HepG2 (cell line): ENCODE results near the gene ASAP2. TPM values are rescaled to one million over a fixed set of nuclear protein-coding genes. Genes with fewer than 3 reads are reported as not detected.

Experiments used
- CTCF ChIP-seq: sonication (generic); formaldehyde crosslinking; IDR thresholded peaks from 2 replicates; pipeline ENCODE4 v1.5.0; 2020; ENCODE audit warnings: mild to moderate bottlenecking, missing genetic modification reagents, moderate library complexity
- ELF3 ChIP-seq: IDR thresholded peaks from 2 replicates; pipeline ENCODE4 v1.6.1; 2016; ENCODE audit warnings: missing genetic modification reagents, missing compliant biosample characterization
- ETV5 ChIP-seq: IDR thresholded peaks from 2 replicates; pipeline ENCODE4 v1.6.1; 2018; ENCODE audit warnings: missing biosample characterization, missing genetic modification reagents, inconsistent platforms, borderline replicate concordance
- HCFC1 ChIP-seq: fragments of 150-350 bp; IDR thresholded peaks from 2 replicates; pipeline ENCODE4 v1.6.1; 2014; ENCODE audit warnings: low read depth, low read length
- HDAC1 ChIP-seq: sonication (generic); formaldehyde crosslinking; IDR thresholded peaks from 2 replicates; pipeline ENCODE4 v1.5.1; 2020; ENCODE audit warnings: mild to moderate bottlenecking, missing genetic modification reagents
- MAZ ChIP-seq, 2 experiments: sonication (generic) in 1 of 2; formaldehyde crosslinking in 1 of 2; IDR thresholded peaks; 2 replicates each; pipeline versions ENCODE4 v1.5.0 to v1.6.1; 2012 to 2020; ENCODE audit warnings: low read depth in 2 of 2, mild to moderate bottlenecking in 2 of 2, borderline replicate concordance in 1 of 2, improper control_type of control experiment in 1 of 2, low read length in 1 of 2, missing genetic modification reagents in 1 of 2, moderate library complexity in 1 of 2
- MXD4 ChIP-seq: IDR thresholded peaks from 2 replicates; pipeline ENCODE4 v1.6.1; 2016; ENCODE audit warnings: mild to moderate bottlenecking, missing biosample characterization, missing genetic modification reagents
- NRL ChIP-seq: sonication (generic); formaldehyde crosslinking; IDR thresholded peaks from 2 replicates; pipeline ENCODE4 v1.5.0; 2020; ENCODE audit warnings: missing genetic modification reagents, mild to moderate bottlenecking, moderate library complexity, borderline replicate concordance
- SMARCE1 ChIP-seq: fragments of 450-650 bp; IDR thresholded peaks from 2 replicates; pipeline ENCODE4 v1.6.1; 2017; ENCODE audit warnings: borderline replicate concordance
- SP1 ChIP-seq, 2 experiments: fragments of 450-650 bp in 1 of 2; sonication (generic) in 1 of 2; formaldehyde crosslinking in 1 of 2; IDR thresholded peaks; 2 replicates each; pipeline versions ENCODE4 v1.4.0 to v1.6.1; 2016 to 2020; ENCODE audit warnings: missing genetic modification reagents in 1 of 2
- ZFP90 ChIP-seq: sonication (generic); formaldehyde crosslinking; IDR thresholded peaks from 2 replicates; pipeline ENCODE4 v1.8.0; 2022; ENCODE audit warnings: missing genetic modification reagents, mild to moderate bottlenecking, inconsistent platforms, borderline replicate concordance
- ZNF10 ChIP-seq: sonication (generic); formaldehyde crosslinking; IDR thresholded peaks from 2 replicates; pipeline ENCODE4 v1.4.0; 2020; ENCODE audit warnings: mild to moderate bottlenecking, low read depth, missing genetic modification reagents, borderline replicate concordance
- ZNF205 ChIP-seq: IDR thresholded peaks from 2 replicates; pipeline ENCODE4 v1.6.1; 2018; ENCODE audit warnings: missing biosample characterization, missing genetic modification reagents
- ZNF317 ChIP-seq: sonication (generic); formaldehyde crosslinking; IDR thresholded peaks from 2 replicates; pipeline ENCODE4 v1.5.0; 2020; ENCODE audit warnings: mild to moderate bottlenecking, missing genetic modification reagents
- ZNF33A ChIP-seq: sonication (generic); formaldehyde crosslinking; IDR thresholded peaks from 2 replicates; pipeline ENCODE4 v1.5.1; 2020; ENCODE audit warnings: missing genetic modification reagents, mild to moderate bottlenecking, moderate library complexity, borderline replicate concordance
- ZNF33B ChIP-seq: sonication (generic); formaldehyde crosslinking; IDR thresholded peaks from 2 replicates; pipeline ENCODE4 v1.5.1; 2020; ENCODE audit warnings: mild to moderate bottlenecking, missing genetic modification reagents
- ZNF646 ChIP-seq: sonication (generic); formaldehyde crosslinking; IDR thresholded peaks from 2 replicates; pipeline ENCODE4 v1.9.0; 2021; ENCODE audit warnings: mild to moderate bottlenecking, missing genetic modification reagents
- ZNF678 ChIP-seq: sonication (generic); formaldehyde crosslinking; IDR thresholded peaks from 2 replicates; pipeline ENCODE4 v1.4.0; 2020; ENCODE audit warnings: mild to moderate bottlenecking, missing genetic modification reagents
- ZNF878 ChIP-seq: sonication (generic); formaldehyde crosslinking; IDR thresholded peaks from 2 replicates; pipeline ENCODE4 v1.8.1; 2023; ENCODE audit warnings: mild to moderate bottlenecking, missing genetic modification reagents, moderate library complexity
- polyA plus RNA-seq, 8 experiments: library from polyadenylated mRNA; depleted of rRNA in 3 of 8; stranded (reverse) in 7 of 8; unstranded in 1 of 8; fragments of >200 nt; fragmentation: Illumina TruSeq in 4 of 8; extraction: Trizol in 4 of 8; gene quantifications; 2 replicates each; pipeline versions ENCODE4 v1.2.1 to v1.2.3, GENCODE V29; 2011 to 2016; ENCODE audit warnings: low read depth in 4 of 8, missing spikeins in 1 of 8, mixed read lengths in 1 of 8; ENCODE audit not compliant: insufficient read depth in 1 of 8
- total RNA-seq, 5 experiments: library from RNA; depleted of rRNA; stranded (reverse); fragments of >200 nt; fragmentation: Illumina TruSeq; extraction: Trizol; gene quantifications; 2 replicates each; pipeline ENCODE4 v1.2.3, GENCODE V29; 2016; ENCODE audit warnings: low read depth in 1 of 5
- TF ChIP-seq, protein P1 (sequence below): sonication (generic); formaldehyde crosslinking; IDR thresholded peaks from 2 replicates; pipeline ENCODE4 v1.4.0; 2020; ENCODE audit warnings: mild to moderate bottlenecking, missing genetic modification reagents

The ASAP2 gene
- total and polyA plus RNA-seq, 2 of the 13 experiments (the other 11 are each of a cell fraction or from before 2014, with no cell fraction given) = 7.3 to 22.3 TPM

DNA sequence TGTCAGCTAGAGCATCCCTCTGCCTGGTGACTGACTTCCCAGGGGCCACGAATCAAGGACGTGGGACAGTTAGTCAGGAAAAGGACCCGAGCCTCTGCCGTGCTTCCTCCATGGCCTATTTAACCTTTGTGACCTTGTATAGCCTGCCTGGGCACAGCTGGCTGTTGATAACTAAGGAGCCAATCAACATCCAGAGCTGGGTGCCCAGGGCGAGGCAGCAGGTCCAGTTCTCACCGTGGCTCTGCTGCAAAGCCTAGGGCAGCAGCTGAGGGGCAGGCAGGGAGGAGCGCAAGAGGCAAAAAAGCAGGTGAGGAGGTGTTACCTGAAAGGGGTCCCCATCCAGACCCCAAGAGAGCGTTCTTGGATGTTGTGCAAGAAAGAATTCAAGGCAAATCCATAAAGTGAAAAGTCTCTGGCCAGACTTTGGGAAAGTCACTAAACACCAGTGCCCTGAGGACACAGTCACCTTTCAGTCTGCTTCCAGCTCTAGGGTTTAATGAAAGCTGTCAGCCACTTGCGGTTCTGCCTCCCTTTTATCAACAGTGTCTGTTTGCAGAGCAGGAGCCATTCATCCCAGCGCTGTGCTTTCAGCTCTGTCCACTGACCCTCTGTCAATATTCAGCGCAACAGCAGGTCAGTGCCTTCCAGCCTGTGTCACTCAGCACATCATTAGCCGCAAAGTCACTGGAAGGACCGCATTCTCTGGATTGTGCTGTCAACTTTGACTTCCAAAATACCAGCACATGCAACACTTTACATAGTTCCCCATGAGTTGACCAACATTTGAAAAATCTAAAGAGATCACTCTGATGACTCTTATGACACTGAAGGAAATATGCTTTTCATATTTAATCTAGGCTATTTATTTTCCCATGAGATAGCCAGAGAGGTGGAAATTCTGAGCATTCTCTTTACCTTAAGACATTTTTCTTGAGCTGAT lies 38.6 kb upstream of the ASAP2 start (continued):
- TF ChIP-seq SP1 (IDR thresholded peaks at IDR 0.05) (no peak), SP1 (CRISPR knock-in tag; IDR thresholded peaks at IDR 0.05) (no peak), NRL (CRISPR knock-in tag) (no peak), ZNF33A (CRISPR knock-in tag) (no peak), ETV5 (CRISPR knock-in tag) (peak; percentile 71; the same call in 1 of the 2 replicates), ZNF678 (CRISPR knock-in tag) (no peak), ZNF317 (CRISPR knock-in tag) (peak; percentile 68; the same call in 1 of the 2 replicates), ELF3 (CRISPR knock-in tag) (peak; percentile 76), ZFP90 (CRISPR knock-in tag) (peak; percentile 74; the same call in 1 of the 2 replicates), ZNF878 (CRISPR knock-in tag) (no peak), ZNF646 (CRISPR knock-in tag) (peak; percentile 66; the same call in 1 of the 2 replicates), HDAC1 (CRISPR knock-in tag) (peak; percentile 90), ZNF205 (peak; percentile 99), MAZ (IDR thresholded peaks at IDR 0.05; ENCODE audit: borderline replicate concordance, low read depth, low read length) (no peak), MAZ (CRISPR knock-in tag; IDR thresholded peaks at IDR 0.05; ENCODE audit: low read depth) (no peak), SMARCE1 (no peak), ZNF10 (CRISPR knock-in tag) (no peak), ZNF33B (no peak; the same call in 1 of the 2 replicates), CTCF (CRISPR knock-in tag) (peak; percentile 40), MXD4 (CRISPR knock-in tag) (peak; percentile 72), HCFC1 (no peak)
- TF ChIP-seq, protein P1, sequence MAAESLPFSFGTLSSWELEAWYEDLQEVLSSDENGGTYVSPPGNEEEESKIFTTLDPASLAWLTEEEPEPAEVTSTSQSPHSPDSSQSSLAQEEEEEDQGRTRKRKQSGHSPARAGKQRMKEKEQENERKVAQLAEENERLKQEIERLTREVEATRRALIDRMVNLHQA = no peak
- TF ChIP-seq, all 625 proteins: peak for 231
